Vagina (tissue), 2 donors: ENCODE measurements around the gene KLHL29.

ENCODE experiments used
- POLR2A ChIP-seq, 2 donors: fragments of 450-650 bp; IDR thresholded peaks; one replicate each; pipeline ENCODE4 v1.6.1; 2017; ENCODE audit warnings: antibody characterized with exemption in 2 of 2, mild to moderate bottlenecking in 2 of 2, moderate library complexity in 2 of 2
- POLR2AphosphoS5 ChIP-seq, 2 donors: sonication (generic); formaldehyde crosslinking; IDR thresholded peaks; one replicate each; pipeline ENCODE4 v1.9.0; 2017; ENCODE audit warnings: antibody characterized with exemption in 2 of 2, mild to moderate bottlenecking in 2 of 2, low read depth in 1 of 2; ENCODE audit not compliant: insufficient read depth in 1 of 2
- TF ChIP-seq, protein P1 (sequence below), 3 experiments: fragments of 450-650 bp in 2 of 3; fragments of 200-600 bp in 1 of 3; sonication (generic) in 1 of 3; IDR thresholded peaks; one replicate each; pipeline ENCODE4 v1.5.1; 2017 to 2019; ENCODE audit warnings: antibody characterized with exemption in 3 of 3, mild to moderate bottlenecking in 2 of 3, moderate library complexity in 2 of 3

GRCh38 chr2:23618265-23618664 lies 233.3 kb downstream of the KLHL29 start:
- TF ChIP-seq, protein P1, sequence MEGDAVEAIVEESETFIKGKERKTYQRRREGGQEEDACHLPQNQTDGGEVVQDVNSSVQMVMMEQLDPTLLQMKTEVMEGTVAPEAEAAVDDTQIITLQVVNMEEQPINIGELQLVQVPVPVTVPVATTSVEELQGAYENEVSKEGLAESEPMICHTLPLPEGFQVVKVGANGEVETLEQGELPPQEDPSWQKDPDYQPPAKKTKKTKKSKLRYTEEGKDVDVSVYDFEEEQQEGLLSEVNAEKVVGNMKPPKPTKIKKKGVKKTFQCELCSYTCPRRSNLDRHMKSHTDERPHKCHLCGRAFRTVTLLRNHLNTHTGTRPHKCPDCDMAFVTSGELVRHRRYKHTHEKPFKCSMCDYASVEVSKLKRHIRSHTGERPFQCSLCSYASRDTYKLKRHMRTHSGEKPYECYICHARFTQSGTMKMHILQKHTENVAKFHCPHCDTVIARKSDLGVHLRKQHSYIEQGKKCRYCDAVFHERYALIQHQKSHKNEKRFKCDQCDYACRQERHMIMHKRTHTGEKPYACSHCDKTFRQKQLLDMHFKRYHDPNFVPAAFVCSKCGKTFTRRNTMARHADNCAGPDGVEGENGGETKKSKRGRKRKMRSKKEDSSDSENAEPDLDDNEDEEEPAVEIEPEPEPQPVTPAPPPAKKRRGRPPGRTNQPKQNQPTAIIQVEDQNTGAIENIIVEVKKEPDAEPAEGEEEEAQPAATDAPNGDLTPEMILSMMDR (IDR thresholded peaks at IDR 0.05): no peak
- TF ChIP-seq POLR2A (IDR thresholded peaks at IDR 0.05) (no peak), POLR2AphosphoS5 (IDR thresholded peaks at IDR 0.05; ENCODE audit: insufficient read depth in 1 of 2, low read depth in 1 of 2) (no peak)
